Measurements from ENCODE around the gene ADD3. TPM values are rescaled to one million over a fixed set of nuclear protein-coding genes. Genes with fewer than 3 reads are reported as not detected.

The ADD3 gene
- total RNA-seq, 1 experiment from 2014 or later, result 32.4 TPM

DNA sequence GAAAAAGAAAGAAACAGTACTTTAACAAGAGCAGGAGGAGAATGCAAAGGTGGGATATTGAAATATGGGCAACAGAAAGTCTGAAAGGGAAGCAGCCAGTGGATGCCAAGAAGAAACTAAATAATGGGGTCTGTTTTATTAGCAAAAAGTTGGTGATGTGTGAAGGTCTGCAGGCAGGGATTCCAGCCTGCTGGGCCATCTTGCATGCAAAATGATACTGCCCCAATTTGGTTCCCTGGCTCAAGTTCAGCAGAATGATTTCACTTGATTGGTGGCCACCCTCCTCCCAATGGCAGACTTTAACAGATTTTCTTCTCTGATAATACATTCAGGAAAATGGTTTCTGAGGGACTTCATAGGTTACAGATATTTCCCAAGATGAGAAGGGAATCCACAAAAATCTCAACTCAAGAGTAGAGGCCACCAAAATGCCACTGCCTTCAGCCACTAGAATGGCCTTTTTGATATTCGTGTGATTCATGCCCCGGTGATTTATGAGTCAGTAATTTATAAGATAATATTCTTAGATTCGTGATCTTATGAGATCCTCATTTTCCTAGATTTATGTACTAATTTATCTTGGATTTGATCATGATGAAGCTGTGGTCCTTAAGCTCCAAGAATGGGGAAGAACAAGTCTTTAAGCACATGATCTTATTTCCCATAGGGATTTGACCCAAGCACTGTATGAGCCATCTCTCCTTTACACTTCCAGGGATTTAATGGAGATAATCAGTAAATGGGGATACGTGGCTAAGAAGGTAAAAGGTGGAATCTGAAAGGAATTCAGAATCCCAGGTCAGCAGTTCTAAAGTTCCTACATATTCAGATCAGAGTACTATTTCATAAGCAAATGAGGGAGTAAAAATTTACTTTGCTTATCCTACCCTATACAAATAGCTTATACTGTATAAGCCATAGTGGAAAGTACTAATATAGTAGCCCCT is 32.3 kb upstream of the ADD3 start:
- POLR2A ChIA-PET, result no interaction called here

DNA sequence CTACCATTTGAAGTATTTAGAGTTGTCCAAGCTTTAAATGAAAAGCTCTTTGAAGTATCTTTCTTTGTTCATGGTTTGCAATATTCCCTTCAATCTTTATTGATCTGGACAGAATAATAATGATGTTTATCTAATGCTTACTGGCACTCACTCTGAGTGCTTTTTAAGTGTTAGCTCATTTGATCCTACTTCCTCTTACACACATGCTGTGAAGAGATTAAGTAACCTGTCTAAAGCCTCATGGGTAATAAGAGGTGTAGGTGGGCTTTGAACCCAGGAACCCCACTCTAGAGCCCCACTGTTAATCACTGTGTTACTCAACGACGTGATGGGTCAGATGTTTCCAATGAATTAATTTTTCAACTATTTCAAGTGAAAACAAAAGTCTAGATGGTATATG is 31.1 kb upstream of the ADD3 start:
- DNase-seq (ENCODE audit: low read depth, low spot score), result no peak
- no peaks in the 10 kb centered on the region for H3K9me3 ChIP-seq (ENCODE audit: control insufficient read depth, insufficient read depth, low read depth, low read length)
- peaks cover under 1% of the 10 kb centered on the region; the same call in 1 of the 2 replicates for H3K27me3 ChIP-seq (ENCODE audit: control insufficient read depth, insufficient read depth, low read length)
- intact Hi-C loops (cut with micrococcal nuclease; ENCODE audit: unreplicated experiment) (no loop called here), in situ Hi-C loops (cut with HindIII; ENCODE audit: low pct_unique_long_range_greater_than_20kb, low sequenced_read_pairs) (no loop called here)
- H3K36me3 ChIP-seq (ENCODE audit: control insufficient read depth, insufficient read depth, low read length), result no peaks in the 10 kb centered on the region
- BruUV-seq (replicated peaks), result no TSS peak
- TF ChIP-seq, protein P1, sequence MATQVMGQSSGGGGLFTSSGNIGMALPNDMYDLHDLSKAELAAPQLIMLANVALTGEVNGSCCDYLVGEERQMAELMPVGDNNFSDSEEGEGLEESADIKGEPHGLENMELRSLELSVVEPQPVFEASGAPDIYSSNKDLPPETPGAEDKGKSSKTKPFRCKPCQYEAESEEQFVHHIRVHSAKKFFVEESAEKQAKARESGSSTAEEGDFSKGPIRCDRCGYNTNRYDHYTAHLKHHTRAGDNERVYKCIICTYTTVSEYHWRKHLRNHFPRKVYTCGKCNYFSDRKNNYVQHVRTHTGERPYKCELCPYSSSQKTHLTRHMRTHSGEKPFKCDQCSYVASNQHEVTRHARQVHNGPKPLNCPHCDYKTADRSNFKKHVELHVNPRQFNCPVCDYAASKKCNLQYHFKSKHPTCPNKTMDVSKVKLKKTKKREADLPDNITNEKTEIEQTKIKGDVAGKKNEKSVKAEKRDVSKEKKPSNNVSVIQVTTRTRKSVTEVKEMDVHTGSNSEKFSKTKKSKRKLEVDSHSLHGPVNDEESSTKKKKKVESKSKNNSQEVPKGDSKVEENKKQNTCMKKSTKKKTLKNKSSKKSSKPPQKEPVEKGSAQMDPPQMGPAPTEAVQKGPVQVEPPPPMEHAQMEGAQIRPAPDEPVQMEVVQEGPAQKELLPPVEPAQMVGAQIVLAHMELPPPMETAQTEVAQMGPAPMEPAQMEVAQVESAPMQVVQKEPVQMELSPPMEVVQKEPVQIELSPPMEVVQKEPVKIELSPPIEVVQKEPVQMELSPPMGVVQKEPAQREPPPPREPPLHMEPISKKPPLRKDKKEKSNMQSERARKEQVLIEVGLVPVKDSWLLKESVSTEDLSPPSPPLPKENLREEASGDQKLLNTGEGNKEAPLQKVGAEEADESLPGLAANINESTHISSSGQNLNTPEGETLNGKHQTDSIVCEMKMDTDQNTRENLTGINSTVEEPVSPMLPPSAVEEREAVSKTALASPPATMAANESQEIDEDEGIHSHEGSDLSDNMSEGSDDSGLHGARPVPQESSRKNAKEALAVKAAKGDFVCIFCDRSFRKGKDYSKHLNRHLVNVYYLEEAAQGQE (IDR thresholded peaks at IDR 0.05; ENCODE audit: insufficient read depth in 1 of 2, low read depth in 2 of 2, low read length in 1 of 2), result no peak
- no peak for ATAC-seq
- CTCF ChIA-PET, result no interaction called here
- H3K4me1 ChIP-seq (ENCODE audit: control insufficient read depth, insufficient read depth, low read length), result no peaks in the 10 kb centered on the region
- POLR2A ChIA-PET, result no interaction called here
- no peak overlapping the region for H3K27ac ChIP-seq (ENCODE audit: low read length)
- H3K4me3 ChIP-seq (ENCODE audit: low read depth in 2 of 2, low read length in 2 of 2), result no peak overlapping the region

More for the DNA sequence above, 32.3 kb upstream of the ADD3 start:
- TF ChIP-seq, protein P2, sequence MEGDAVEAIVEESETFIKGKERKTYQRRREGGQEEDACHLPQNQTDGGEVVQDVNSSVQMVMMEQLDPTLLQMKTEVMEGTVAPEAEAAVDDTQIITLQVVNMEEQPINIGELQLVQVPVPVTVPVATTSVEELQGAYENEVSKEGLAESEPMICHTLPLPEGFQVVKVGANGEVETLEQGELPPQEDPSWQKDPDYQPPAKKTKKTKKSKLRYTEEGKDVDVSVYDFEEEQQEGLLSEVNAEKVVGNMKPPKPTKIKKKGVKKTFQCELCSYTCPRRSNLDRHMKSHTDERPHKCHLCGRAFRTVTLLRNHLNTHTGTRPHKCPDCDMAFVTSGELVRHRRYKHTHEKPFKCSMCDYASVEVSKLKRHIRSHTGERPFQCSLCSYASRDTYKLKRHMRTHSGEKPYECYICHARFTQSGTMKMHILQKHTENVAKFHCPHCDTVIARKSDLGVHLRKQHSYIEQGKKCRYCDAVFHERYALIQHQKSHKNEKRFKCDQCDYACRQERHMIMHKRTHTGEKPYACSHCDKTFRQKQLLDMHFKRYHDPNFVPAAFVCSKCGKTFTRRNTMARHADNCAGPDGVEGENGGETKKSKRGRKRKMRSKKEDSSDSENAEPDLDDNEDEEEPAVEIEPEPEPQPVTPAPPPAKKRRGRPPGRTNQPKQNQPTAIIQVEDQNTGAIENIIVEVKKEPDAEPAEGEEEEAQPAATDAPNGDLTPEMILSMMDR (IDR thresholded peaks at IDR 0.05), result 0 out of 2 replicates have a peak, but pooled peaks have one; percentile 6
- no peak for TF ChIP-seq POLR2AphosphoS5 (IDR thresholded peaks at IDR 0.05; ENCODE audit: low read depth, low read length)
- Histone ChIP-seq H3K4me3 (ENCODE audit: low read depth in 2 of 2, low read length in 2 of 2) (no peak overlapping the region), H3K27ac (ENCODE audit: low read length) (no peak overlapping the region), H3K27me3 (ENCODE audit: control insufficient read depth, insufficient read depth, low read length) (peaks cover 3% of the 10 kb centered on the region; the same call in 1 of the 2 replicates), H3K36me3 (ENCODE audit: control insufficient read depth, insufficient read depth, low read length) (no peaks in the 10 kb centered on the region), H3K9me3 (ENCODE audit: control insufficient read depth, insufficient read depth, low read depth, low read length) (no peaks in the 10 kb centered on the region), H3K4me1 (ENCODE audit: control insufficient read depth, insufficient read depth, low read length) (no peaks in the 10 kb centered on the region)
- ATAC-seq, result no peak
- CTCF ChIA-PET, result no interaction called here
- in situ Hi-C loops (cut with HindIII; ENCODE audit: low pct_unique_long_range_greater_than_20kb, low sequenced_read_pairs), result no loop called here
- no TSS peak for BruUV-seq (replicated peaks)
- no peak for DNase-seq (ENCODE audit: low read depth, low spot score)
- intact Hi-C loops (cut with micrococcal nuclease; ENCODE audit: unreplicated experiment), result no loop called here

DNA sequence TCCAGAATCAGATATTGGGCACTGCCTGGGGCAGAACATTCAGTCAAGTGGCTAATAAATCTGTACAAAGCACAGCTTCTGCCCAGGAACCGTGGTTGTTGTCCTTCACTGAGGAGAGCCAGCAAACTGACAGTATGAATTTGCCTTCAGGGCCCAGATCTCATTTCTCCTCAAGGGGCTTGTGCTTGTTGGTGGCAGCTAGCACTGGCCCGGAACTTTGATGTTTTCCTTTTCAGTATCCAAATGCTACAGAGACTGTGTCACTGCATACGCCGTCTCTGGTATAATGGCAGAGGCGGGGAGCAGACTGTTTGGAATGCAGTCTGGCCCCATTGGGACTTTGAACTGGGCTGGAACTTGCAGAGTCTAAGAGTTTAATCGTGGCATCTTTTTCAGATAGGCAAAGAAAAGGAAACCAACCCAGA is 30.4 kb upstream of the ADD3 start:
- POLR2A ChIA-PET, result no interaction called here
- Histone ChIP-seq H3K27me3 (ENCODE audit: control insufficient read depth, insufficient read depth, low read length) (no peaks in the 10 kb centered on the region; the same call in 1 of the 2 replicates), H3K9me3 (ENCODE audit: control insufficient read depth, insufficient read depth, low read depth, low read length) (no peaks in the 10 kb centered on the region), H3K36me3 (ENCODE audit: control insufficient read depth, insufficient read depth, low read length) (no peaks in the 10 kb centered on the region), H3K4me3 (ENCODE audit: low read depth in 2 of 2, low read length in 2 of 2) (no peak overlapping the region), H3K27ac (ENCODE audit: low read length) (no peak overlapping the region), H3K4me1 (ENCODE audit: control insufficient read depth, insufficient read depth, low read length) (no peaks in the 10 kb centered on the region)
- TF ChIP-seq, protein P1 (IDR thresholded peaks at IDR 0.05; ENCODE audit: insufficient read depth in 1 of 2, low read depth in 2 of 2, low read length in 1 of 2), result no peak
- TF ChIP-seq, protein P2 (IDR thresholded peaks at IDR 0.05), result no peak
- TF ChIP-seq TCF7L2 (IDR thresholded peaks at IDR 0.05; ENCODE audit: low read depth, low read length) (no peak), SIN3A (IDR thresholded peaks at IDR 0.05; ENCODE audit: borderline replicate concordance, insufficient read depth, low read depth, low read length) (no peak), POLR2AphosphoS5 (IDR thresholded peaks at IDR 0.05; ENCODE audit: low read depth, low read length) (no peak)
- intact Hi-C loops (cut with micrococcal nuclease; ENCODE audit: unreplicated experiment) (no loop called here), in situ Hi-C loops (cut with HindIII; ENCODE audit: low pct_unique_long_range_greater_than_20kb, low sequenced_read_pairs) (no loop called here)
- DNase-seq (ENCODE audit: low read depth, low spot score) (no peak), ATAC-seq (no peak)
- CTCF ChIA-PET, result no interaction called here
- no TSS peak for BruUV-seq (replicated peaks)

Data from Panc1 (cell line).